GM18505 (cell line): ENCODE measurements around the gene CCDC174.
"Not testable (repeated sequence)": the region's sequence is repeated elsewhere in the genome, so short reads cannot be mapped to it uniquely, and the experiment has no call there.

ENCODE experiments used
- ATAC-seq: cut with Tn5 transposase; IDR thresholded peaks from one replicate; pipeline ENCODE4 v1.9.1; 2021; ENCODE audit not compliant: unreplicated experiment
- POLR2A ChIP-seq: IDR thresholded peaks from 4 replicates; pipeline ENCODE4 v1.6.1; 2011; ENCODE audit warnings: borderline replicate concordance; ENCODE audit not compliant: insufficient read depth, insufficient read length; ENCODE audit errors: extremely low read depth

CCDC174 gene

DNA sequence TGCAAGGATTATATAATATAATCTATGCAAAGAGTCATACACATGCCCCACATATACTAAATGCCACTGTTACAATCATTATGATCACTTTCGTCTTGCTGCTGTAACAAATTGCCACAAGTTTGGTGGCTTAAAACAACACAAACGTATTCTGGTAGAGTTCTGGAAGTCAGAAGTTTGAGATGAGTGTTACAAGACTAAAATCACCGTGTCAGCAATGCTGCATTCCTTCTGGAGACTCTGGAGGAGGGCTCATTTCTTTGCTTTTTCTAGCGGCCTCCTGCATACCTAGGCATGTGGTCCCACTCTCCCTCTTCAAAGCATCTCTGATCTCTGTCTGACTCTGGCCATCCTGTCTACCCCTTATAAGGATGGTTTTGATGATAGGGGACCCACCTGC lies 1.4 kb upstream of the CCDC174 start:
- ATAC-seq: no peak
- TF ChIP-seq POLR2A: no peak

DNA sequence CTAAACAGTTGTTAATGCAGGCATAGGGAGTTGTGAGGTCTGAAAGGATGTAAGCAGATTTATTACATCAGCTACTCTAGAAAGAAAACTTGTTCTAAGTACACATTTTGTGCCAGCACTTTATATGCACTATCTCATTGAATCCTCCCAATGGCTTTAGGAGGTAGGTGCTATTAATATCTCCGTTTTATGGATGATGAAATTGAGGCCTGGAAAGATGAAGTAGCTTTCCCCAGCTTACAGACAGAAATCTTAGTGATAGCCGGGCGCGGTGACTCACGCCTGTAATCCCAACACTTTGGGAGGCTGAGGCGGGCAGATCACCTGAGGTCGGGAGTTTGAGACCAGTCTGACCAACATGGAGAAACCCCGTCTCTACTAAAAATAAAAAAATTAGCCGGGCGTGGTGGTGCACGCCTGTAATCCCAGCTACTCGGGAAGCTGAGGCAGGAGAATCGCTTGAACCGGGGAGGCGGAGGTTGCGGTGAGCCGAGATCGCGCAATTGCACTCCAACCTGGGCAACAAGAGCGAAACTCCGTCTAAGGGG lies 872 bp downstream of the CCDC174 start:
- ATAC-seq: not testable (repeated sequence)

DNA sequence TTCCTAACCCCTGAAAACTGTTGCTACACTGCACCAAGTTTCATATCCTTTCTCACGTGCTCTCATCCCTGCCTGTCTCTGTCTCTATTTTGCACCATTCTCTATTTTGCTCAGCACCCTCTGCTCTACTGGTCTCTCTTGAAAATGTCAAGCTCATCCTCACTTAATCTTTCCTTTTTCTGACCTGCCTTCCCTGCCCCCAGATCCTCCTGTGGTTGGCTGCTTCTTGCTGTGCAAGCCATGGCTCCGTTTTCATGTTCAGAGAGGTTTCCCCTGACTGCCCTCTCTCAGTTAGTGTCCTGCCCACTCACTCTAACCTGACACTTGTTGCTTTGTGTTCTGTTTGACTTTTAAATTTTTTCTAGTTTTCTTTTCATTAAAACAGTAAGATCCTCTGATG lies 6.0 kb downstream of the CCDC174 start:
- TF ChIP-seq POLR2A: no peak
- no peak for ATAC-seq

DNA sequence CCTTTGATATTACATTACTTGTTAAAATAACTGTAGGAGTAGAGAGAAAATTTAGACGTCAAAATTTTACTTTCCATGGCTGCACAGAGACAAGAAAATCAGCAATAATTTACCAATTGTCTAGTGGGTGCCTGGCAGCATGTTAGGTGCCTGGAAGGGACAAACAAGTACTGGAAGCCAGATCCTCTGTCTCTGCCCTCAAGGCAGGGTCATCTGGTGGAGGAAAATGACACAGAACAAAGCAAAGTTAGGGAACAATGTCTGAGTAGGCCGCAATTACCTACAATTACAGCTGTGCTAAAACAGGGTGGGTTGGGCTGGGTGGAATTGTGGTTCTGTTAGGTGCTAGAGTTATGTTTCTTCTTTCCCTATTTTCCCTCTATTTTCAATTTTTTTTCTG lies 7.4 kb downstream of the CCDC174 start:
- ATAC-seq: no peak
- no peak for TF ChIP-seq POLR2A

DNA sequence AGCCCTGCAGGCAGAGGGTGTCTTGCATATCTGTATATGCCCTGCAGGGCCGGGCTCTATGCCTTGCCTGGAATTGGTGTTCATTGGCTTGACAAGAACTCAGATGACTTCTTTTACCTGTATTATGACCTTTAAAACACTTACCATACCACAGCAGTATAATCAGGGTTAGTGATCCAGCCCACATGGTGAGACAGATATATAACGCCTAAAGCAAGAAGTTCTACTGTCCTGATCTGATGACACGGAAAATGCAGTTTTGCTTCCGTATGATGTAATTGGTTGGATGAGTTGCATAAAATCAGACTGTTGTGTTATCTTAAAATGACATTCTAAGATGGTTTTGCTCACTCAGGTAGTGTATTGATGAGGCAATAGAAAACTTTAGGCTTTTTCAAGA lies 9.4 kb downstream of the CCDC174 start:
- ATAC-seq: no peak
- no peak for TF ChIP-seq POLR2A

DNA sequence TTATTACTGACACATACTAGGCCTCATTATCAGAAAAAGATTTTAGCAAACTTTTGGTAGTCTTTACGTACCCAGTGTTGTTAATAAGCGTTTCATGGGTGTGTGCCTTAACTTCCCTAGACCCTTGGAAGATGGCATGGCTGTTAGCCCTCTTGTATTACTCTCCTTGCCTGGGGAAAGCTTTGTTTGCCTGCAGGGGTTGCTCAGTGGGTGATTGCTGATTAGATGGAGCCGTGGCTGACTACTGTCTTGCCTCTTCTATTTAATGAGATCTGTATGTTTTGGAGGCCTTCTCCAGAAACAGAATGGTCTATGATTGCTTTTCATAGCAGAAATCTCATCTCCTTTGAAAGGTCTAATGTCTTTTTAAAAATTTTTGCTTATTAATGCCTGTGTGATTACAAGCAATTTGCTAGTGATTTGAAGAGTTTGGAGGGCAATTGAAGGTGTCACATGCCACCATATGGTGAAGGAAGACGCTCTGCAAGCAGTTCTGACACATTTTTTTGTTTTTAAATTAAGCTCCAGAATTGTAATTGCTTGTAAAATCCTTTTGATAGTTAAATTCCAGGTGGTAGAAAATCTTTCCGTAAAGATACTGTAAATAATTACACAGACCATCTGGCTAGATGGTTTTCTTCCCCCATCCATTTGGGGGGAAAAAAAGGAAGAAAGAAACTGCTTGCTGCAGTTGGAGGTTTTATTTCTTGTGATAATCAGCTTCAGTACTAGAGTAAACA lies 12.0 kb downstream of the CCDC174 start:
- no peak for TF ChIP-seq POLR2A
- no peak for ATAC-seq

DNA sequence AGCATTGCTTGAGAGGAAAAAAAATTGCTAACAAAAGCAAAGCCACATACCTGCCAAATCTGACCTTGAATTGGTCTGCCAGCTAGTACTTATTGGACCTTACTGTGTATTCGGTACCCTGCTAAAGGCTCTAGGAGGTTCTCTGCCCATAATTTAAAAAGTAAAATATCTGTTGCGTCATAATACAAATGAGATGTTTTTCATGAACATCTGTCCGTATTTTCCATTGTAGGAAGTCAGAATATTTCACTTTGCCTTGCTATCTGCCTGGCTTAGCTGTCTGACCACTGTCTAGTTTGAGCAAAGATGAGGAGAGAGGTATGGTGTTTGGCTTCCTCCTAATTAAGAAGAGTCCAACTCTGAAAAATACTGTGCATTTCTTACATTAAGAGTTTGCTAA lies 12.6 kb downstream of the CCDC174 start:
- ATAC-seq: no peak
- TF ChIP-seq POLR2A: no peak

DNA sequence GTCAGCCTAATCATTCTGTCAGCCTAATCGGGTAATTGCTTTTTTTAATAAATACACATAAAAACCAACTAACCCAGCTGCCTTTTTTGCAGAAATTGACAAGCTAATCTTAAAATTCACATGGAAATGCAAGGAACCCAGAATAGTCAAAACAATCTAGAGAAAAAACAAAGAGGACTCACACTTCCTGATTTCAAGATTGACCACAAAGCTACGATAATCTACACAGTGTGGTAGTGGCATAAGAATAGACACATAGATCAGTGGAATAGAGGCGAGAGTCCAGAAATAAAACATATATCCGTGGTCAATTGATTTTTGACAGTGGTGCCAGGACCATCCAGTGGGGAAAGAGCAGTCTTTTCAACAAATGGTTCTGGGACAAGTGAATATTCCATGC lies 21.0 kb downstream of the CCDC174 start:
- TF ChIP-seq POLR2A: no peak
- no peak for ATAC-seq

DNA sequence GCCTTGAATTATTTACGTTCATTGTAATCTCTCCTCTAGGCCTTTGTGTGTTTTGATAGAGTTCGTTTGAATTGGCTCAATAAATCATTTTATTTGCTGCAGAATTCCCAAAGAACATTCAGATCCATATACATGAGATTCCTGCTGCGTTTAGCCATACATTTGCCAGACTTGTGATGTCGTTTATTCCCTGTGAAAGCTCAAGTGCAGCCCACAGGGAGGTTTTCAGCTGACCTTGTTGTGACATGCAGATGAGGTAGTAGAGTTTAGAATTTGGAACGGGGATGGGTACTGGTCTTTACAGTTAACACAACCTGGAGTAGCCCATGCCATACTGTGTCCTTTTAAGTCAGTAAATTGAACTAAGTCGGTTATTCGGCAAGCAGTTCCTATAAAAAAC lies 23.3 kb downstream of the CCDC174 start, which contains the start of gene C3orf20:
Gene C3orf20, plus strand, starts transcription at position 301 of the 400 bp plus-strand sequence. CDS start 7,573 bp downstream, outside the sequence.
- TF ChIP-seq POLR2A: no peak
- ATAC-seq: no peak

DNA sequence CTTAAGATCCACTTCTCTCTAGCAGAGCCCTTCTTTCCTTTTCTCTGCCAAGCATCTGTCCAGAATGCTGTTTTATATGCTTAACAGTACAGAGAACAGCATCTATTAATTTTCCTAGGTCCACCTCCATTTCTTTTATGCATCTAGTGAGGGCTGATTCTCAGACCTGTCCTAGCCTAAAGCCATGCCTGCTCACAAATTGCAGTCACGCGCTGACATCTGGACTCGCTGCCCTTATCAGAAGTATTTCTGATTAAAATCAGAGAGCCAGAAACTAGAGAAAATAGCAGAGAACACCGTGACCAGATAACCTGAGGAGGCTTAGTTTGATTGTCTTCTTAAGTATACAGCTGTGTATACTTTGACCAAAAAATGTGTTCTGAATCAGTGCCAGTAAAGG lies 25.3 kb downstream of the CCDC174 start:
- ATAC-seq: no peak
- TF ChIP-seq POLR2A: no peak

DNA sequence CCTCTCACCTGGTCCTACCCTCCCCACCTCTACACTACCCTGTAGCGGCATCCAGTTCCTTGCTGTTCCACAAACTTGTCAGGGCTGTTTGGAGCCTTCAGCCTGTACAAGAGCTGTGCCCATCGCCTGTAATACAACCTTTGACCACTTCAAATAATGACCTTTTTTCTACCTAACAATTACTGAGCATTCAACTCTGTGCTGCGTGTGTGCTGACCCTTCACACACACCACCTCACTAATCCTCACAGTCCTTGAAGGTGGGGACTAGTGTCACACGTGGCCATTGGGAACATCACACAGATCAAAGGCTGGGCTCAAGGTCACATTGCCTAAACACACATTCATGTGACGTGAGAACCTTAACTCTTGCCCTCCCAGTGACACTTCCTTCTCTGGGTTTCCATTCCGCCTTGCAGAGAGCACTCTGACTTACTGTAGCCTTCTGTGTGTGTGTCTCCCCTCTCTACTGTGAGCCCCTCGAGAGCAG lies 26.5 kb downstream of the CCDC174 start:
- no peak for TF ChIP-seq POLR2A
- ATAC-seq: no peak

DNA sequence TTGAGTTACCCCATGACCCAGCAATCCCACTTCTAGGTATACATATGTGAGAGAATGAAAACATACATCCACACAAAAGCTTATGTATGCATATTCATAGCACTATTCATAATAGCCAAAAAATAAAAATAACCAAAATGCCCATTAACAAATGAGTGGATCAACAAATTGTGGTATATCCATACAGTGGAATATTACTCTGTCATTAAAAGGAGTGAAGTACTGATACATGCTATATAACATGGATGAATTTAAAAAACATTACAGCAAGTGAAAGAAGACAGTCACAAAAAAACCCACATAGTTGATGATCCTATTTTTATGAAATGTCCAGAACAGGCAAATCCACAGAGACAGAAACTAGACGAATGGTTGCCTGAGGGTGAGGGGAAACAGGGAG lies 28.6 kb downstream of the CCDC174 start:
- ATAC-seq: no peak
- no peak for TF ChIP-seq POLR2A

DNA sequence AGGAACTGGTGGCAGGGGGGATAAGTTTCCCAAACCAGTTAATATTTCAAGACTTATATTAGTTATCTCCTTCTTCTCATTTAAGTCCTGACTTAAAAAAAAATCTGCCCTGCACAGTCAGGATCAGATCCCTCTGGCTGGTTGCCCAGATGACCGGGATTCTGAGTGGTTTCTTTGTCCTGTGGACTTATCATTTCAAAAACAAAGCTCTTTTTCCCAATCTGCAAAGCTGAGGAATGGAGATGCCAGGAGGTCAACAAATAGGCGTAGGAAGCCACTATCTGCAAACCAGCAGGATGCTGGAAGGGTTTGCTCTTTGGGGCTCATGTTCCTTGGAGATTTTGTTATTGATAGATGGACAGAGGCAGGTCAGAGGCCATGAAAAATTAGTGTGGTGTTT lies 29.2 kb downstream of the CCDC174 start:
- TF ChIP-seq POLR2A: no peak
- no peak for ATAC-seq

DNA sequence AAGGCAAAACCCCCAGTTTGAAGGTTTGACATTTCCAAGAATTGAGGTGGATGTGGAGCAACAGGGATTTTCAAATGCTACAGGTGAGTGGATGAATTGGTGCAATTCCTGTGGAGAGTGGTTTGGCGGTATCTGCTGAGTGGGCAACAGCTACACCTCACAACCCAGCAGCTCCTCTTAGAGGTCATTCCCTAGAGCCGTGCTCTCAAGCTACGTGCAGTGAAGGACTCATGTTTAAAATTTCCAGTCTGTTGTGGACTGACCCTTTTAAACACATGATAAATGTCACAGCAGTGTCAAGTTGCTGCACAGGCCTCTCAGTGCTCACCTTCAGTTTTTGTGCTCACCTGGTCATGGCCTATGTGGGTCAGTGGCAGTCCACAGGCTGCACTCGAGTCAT lies 32.9 kb downstream of the CCDC174 start:
- no peak for TF ChIP-seq POLR2A
- ATAC-seq: no peak

DNA sequence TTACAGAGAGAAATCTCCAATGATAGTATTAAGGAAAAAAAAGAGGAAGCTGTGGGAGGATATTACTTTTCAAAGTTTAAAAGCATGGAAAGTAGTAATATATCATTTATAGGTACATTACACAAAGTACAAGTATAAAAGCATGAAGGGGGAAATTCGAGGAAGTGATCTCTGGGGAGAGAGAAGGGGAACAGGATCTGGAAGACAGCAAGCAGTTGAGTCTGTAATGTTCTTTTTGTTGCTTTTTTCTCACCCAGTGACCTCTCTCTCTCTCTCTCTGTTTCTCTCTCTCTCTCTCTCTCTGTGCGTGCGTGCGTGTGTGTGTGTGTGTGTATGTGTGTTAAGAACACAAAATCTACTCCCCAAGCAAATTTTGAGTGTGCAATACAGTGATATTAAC lies 33.6 kb downstream of the CCDC174 start:
- no peak for ATAC-seq
- TF ChIP-seq POLR2A: no peak

DNA sequence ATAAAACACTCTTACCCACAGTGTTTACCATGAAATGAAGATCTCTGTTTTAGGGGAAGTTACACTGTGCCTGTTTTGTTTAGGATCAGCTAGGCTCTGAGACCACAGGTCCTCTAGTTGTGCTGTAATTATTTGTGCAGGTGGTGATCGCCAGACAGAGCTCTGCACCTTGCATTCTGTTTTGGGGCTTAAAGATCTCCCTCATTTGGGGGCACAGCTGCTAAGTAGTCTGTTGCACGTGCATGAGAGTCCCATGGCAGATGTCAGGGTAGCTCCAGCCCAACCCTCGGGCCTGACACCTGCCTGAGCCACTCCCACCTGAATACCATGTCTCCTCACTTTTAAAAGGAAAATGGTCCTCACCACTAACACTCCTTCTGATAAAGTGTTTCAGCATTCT lies 35.8 kb downstream of the CCDC174 start:
- TF ChIP-seq POLR2A: no peak
- no peak for ATAC-seq

DNA sequence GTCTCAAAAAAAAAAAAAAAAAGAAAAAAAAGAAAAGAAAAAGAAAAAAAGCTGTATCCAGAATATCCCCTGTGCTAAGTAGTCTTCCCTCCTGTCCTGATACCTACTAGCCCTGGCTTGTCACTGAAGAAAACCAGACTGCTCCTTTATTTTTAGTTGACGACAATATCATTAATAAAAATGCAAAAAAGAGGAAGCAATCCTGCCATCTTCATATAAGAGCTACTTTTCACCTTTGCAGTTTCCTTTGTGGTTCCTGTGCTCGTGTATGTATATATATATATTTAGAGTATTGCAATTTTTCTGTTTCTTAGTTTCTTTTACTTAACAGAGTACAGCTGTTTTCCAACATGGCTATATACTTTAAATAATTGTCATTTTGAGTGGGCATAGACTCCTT lies 37.0 kb downstream of the CCDC174 start:
- no peak for ATAC-seq
- no peak for TF ChIP-seq POLR2A
